H1 (cell line): Measurements from ENCODE around the gene MACF1. TPM values are rescaled to one million over a fixed set of nuclear protein-coding genes. Genes with fewer than 3 reads are reported as not detected.

Experiments used
- CTBP2 ChIP-seq: IDR thresholded peaks from 2 replicates; pipeline ENCODE4 v1.7.0; 2011; ENCODE audit warnings: borderline replicate concordance, mild to moderate bottlenecking, moderate library complexity, mixed read lengths, low read length; ENCODE audit not compliant: insufficient read depth, insufficient read length
- TAF1 ChIP-seq: IDR thresholded peaks from 2 replicates; pipeline ENCODE4 v1.6.1; 2011; ENCODE audit warnings: mild to moderate bottlenecking, low read depth, low read length
- polyA plus RNA-seq, 7 experiments: library from polyadenylated mRNA; depleted of rRNA in 3 of 7; stranded (reverse) in 5 of 7; unstranded in 2 of 7; fragments of >200 nt in 5 of 7; fragments of 200-250 nt in 2 of 7; gene quantifications; 1 replicate in 5 of 7; 2 replicates in 1 of 7; 4 replicates in 1 of 7; pipeline versions ENCODE4 v1.2.1 to v1.2.3, GENCODE V29; 2011 to 2013; ENCODE audit warnings: missing spikeins in 2 of 7, mixed read lengths in 2 of 7
- total RNA-seq: library from RNA; stranded (reverse); fragmentation: NEBNext Ultra II Directional; extraction: Animal tissue kit (Norgen Biotek cat#: 25700); gene quantifications from 2 replicates; pipeline ENCODE4 v1.2.1, GENCODE V29; 2021
- TF ChIP-seq, protein P1 (sequence below): fragments of 300-600 bp; sonication (generic); IDR thresholded peaks from 2 replicates; pipeline ENCODE4 v1.7.1; 2012; ENCODE audit warnings: low read length, moderate library complexity, mild to moderate bottlenecking, inconsistent platforms; ENCODE audit not compliant: insufficient replicate concordance
- TF ChIP-seq, protein P2 (sequence below): IDR thresholded peaks from 2 replicates; pipeline ENCODE4 v1.6.1; 2012; ENCODE audit warnings: inconsistent platforms

MACF1 gene
- total and polyA plus RNA-seq, 2 of the 8 experiments (the other 6 are each of a cell fraction or from before 2014, with no cell fraction given) = 59.8 to 285 TPM

DNA sequence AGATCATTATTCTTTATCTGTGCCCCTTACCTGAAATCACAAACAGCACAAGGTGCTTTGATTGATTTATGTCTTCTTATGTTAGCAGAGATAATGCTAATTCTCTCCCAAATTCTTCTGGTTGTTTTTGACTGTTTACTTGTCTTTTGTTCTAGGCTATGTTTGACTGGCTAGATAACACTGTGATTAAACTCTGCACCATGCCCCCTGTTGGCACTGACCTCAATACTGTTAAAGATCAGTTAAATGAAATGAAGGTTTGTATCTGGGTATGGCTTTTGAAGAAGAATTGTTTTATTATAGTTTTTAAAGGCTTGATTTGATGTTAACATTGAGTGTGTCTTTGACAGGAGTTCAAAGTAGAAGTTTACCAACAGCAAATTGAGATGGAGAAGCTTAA, 237.3 kb downstream of the MACF1 start (continued):
- TF ChIP-seq, protein P1, sequence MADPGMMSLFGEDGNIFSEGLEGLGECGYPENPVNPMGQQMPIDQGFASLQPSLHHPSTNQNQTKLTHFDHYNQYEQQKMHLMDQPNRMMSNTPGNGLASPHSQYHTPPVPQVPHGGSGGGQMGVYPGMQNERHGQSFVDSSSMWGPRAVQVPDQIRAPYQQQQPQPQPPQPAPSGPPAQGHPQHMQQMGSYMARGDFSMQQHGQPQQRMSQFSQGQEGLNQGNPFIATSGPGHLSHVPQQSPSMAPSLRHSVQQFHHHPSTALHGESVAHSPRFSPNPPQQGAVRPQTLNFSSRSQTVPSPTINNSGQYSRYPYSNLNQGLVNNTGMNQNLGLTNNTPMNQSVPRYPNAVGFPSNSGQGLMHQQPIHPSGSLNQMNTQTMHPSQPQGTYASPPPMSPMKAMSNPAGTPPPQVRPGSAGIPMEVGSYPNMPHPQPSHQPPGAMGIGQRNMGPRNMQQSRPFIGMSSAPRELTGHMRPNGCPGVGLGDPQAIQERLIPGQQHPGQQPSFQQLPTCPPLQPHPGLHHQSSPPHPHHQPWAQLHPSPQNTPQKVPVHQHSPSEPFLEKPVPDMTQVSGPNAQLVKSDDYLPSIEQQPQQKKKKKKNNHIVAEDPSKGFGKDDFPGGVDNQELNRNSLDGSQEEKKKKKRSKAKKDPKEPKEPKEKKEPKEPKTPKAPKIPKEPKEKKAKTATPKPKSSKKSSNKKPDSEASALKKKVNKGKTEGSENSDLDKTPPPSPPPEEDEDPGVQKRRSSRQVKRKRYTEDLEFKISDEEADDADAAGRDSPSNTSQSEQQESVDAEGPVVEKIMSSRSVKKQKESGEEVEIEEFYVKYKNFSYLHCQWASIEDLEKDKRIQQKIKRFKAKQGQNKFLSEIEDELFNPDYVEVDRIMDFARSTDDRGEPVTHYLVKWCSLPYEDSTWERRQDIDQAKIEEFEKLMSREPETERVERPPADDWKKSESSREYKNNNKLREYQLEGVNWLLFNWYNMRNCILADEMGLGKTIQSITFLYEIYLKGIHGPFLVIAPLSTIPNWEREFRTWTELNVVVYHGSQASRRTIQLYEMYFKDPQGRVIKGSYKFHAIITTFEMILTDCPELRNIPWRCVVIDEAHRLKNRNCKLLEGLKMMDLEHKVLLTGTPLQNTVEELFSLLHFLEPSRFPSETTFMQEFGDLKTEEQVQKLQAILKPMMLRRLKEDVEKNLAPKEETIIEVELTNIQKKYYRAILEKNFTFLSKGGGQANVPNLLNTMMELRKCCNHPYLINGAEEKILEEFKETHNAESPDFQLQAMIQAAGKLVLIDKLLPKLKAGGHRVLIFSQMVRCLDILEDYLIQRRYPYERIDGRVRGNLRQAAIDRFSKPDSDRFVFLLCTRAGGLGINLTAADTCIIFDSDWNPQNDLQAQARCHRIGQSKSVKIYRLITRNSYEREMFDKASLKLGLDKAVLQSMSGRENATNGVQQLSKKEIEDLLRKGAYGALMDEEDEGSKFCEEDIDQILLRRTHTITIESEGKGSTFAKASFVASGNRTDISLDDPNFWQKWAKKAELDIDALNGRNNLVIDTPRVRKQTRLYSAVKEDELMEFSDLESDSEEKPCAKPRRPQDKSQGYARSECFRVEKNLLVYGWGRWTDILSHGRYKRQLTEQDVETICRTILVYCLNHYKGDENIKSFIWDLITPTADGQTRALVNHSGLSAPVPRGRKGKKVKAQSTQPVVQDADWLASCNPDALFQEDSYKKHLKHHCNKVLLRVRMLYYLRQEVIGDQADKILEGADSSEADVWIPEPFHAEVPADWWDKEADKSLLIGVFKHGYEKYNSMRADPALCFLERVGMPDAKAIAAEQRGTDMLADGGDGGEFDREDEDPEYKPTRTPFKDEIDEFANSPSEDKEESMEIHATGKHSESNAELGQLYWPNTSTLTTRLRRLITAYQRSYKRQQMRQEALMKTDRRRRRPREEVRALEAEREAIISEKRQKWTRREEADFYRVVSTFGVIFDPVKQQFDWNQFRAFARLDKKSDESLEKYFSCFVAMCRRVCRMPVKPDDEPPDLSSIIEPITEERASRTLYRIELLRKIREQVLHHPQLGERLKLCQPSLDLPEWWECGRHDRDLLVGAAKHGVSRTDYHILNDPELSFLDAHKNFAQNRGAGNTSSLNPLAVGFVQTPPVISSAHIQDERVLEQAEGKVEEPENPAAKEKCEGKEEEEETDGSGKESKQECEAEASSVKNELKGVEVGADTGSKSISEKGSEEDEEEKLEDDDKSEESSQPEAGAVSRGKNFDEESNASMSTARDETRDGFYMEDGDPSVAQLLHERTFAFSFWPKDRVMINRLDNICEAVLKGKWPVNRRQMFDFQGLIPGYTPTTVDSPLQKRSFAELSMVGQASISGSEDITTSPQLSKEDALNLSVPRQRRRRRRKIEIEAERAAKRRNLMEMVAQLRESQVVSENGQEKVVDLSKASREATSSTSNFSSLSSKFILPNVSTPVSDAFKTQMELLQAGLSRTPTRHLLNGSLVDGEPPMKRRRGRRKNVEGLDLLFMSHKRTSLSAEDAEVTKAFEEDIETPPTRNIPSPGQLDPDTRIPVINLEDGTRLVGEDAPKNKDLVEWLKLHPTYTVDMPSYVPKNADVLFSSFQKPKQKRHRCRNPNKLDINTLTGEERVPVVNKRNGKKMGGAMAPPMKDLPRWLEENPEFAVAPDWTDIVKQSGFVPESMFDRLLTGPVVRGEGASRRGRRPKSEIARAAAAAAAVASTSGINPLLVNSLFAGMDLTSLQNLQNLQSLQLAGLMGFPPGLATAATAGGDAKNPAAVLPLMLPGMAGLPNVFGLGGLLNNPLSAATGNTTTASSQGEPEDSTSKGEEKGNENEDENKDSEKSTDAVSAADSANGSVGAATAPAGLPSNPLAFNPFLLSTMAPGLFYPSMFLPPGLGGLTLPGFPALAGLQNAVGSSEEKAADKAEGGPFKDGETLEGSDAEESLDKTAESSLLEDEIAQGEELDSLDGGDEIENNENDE = no peak
- TF ChIP-seq, protein P2, sequence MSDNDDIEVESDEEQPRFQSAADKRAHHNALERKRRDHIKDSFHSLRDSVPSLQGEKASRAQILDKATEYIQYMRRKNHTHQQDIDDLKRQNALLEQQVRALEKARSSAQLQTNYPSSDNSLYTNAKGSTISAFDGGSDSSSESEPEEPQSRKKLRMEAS = no peak
- TF ChIP-seq TAF1 (no peak), CTBP2 (no peak)
